Thyroid gland (tissue), 4 donors: ENCODE data around the gene PIK3CD. TPM values are rescaled to one million over a fixed set of nuclear protein-coding genes. Genes with fewer than 3 reads are reported as not detected.
A peak's percentile ranks its signal among the peaks of the same experiment; 100 is the strongest.
"Not testable (repeated sequence)": the region's sequence is repeated elsewhere in the genome, so short reads cannot be mapped to it uniquely, and the experiment has no call there.

ENCODE experiments used
- DNase-seq, 2 donors: peaks; one replicate each; pipeline ENCODE4 v3.0.0-alpha.2; 2019
- H3K27ac ChIP-seq, 3 donors: fragments of 200-600 bp; sonication (generic); 1 replicate in 2 of 3; 2 replicates in 1 of 3; pipeline ENCODE4 v1.5.1; 2016 to 2019; ENCODE audit warnings: mild to moderate bottlenecking in 1 of 3, moderate library complexity in 1 of 3
- H3K27me3 ChIP-seq: fragments of 200-600 bp; sonication (generic); one replicate; pipeline ENCODE4 v1.5.1; 2019
- H3K36me3 ChIP-seq, 2 donors: fragments of 200-600 bp; sonication (generic); one replicate each; pipeline ENCODE4 v1.5.1; 2016 to 2019
- H3K4me1 ChIP-seq, 2 donors: fragments of 200-600 bp; sonication (generic); one replicate each; pipeline ENCODE4 v1.5.1; 2017 to 2019
- H3K4me3 ChIP-seq, 3 donors: fragments of 200-600 bp; sonication (generic); replicated peaks in 1 of 3; 1 replicate in 2 of 3; 2 replicates in 1 of 3; pipeline ENCODE4 v1.5.1; 2016; ENCODE audit warnings: mild to moderate bottlenecking in 1 of 3
- H3K9me3 ChIP-seq: fragments of 200-600 bp; sonication (generic); one replicate; pipeline ENCODE4 v1.5.1; 2017
- POLR2A ChIP-seq, 2 donors: fragments of 450-650 bp; IDR thresholded peaks; one replicate each; pipeline ENCODE4 v1.6.1; 2017; ENCODE audit warnings: antibody characterized with exemption in 2 of 2, mild to moderate bottlenecking in 2 of 2, moderate library complexity in 1 of 2
- WGBS, 2 donors: methylation state at CpG; one replicate each; pipeline ENCODE4 v1.1.5; 2017; 5-methylcytosine and 5-hydroxymethylcytosine counted together
- intact Hi-C: fragments of 100-400 bp; cut with DNase I; formaldehyde crosslinking; loops from one replicate; pipeline ENCODE4 v1.15.1; 2023
- total RNA-seq, 4 donors: library from RNA; depleted of rRNA; stranded (reverse); fragments of >200 nt; gene quantifications; one replicate each; pipeline ENCODE4 v1.2.3, GENCODE V29; 2016
- TF ChIP-seq, protein P1 (sequence below), 6 experiments: fragments of 200-600 bp in 3 of 6; fragments of 450-650 bp in 3 of 6; sonication (generic) in 3 of 6; IDR thresholded peaks; one replicate each; pipeline ENCODE4 v1.5.1; 2016 to 2019; ENCODE audit warnings: antibody characterized with exemption in 6 of 6, mild to moderate bottlenecking in 2 of 6, inconsistent platforms in 1 of 6, moderate library complexity in 1 of 6

The PIK3CD gene
- total RNA-seq, 4 donors from 2014 or later, result 5.9 to 9.5 (median 7.7) TPM

DNA sequence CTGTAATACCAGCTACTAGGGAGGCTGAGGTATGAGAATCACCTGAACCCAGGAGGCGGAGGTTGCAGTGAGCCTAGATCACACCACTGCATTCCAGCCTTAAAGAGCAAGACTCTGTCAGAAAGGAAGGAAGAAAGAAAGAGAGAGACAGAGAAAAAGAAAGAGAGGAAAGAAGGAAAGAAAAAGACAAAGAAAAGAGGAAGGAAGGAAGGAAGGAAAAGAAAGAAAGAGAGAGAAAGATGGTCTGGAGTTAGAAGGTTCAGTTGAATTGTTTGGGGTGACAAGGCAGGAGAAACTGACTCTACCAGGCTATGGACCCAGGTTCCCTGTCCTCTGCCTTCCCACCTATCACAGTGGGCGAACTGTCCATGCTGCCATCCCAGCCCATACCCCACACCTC, 27.4 kb upstream of the PIK3CD start:
- WGBS, 2 donors, result 94 to 95% methylated on average over 2 of the region's 2 CpGs
- no peaks in the 10 kb centered on the region for H3K9me3 ChIP-seq
- intact Hi-C loops, result no loop called here
- no peak for DNase-seq
- no peak for TF ChIP-seq POLR2A (IDR thresholded peaks at IDR 0.05)
- TF ChIP-seq, protein P1, sequence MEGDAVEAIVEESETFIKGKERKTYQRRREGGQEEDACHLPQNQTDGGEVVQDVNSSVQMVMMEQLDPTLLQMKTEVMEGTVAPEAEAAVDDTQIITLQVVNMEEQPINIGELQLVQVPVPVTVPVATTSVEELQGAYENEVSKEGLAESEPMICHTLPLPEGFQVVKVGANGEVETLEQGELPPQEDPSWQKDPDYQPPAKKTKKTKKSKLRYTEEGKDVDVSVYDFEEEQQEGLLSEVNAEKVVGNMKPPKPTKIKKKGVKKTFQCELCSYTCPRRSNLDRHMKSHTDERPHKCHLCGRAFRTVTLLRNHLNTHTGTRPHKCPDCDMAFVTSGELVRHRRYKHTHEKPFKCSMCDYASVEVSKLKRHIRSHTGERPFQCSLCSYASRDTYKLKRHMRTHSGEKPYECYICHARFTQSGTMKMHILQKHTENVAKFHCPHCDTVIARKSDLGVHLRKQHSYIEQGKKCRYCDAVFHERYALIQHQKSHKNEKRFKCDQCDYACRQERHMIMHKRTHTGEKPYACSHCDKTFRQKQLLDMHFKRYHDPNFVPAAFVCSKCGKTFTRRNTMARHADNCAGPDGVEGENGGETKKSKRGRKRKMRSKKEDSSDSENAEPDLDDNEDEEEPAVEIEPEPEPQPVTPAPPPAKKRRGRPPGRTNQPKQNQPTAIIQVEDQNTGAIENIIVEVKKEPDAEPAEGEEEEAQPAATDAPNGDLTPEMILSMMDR (IDR thresholded peaks at IDR 0.05), result no peak
- no peaks in the 10 kb centered on the region for H3K4me1 ChIP-seq
- H3K4me3 ChIP-seq, result no peak overlapping the region
- no peaks in the 10 kb centered on the region for H3K27me3 ChIP-seq
- no peaks in the 10 kb centered on the region for H3K36me3 ChIP-seq
- H3K27ac ChIP-seq, result no peak overlapping the region

DNA sequence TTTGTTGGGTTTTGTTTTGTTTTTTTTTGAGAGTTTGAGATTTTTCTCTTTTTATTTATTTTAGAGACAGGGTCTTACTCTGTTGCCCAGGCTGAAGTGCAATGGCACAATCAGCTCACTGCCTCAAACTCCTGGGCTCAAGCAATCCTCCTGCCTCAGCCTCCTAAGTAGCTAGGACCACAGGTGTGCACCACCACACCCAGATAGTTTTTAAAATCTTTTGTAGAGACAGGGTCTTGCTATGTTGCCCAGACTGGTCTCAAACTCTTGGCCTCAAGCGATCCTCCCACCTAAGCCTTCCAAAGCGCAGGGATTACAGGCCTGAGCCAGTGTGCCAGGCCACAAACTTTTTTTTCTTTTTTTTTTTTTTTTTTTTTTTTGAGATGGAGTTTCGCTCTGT, 26.5 kb upstream of the PIK3CD start:
- not testable (repeated sequence) for DNase-seq
- 96 to 97% methylated on average over 3 of the region's 3 CpGs for WGBS, 2 donors
- intact Hi-C loops, result loop anchor here (5.0 kb wide), 1 partner anchor 92 kb away; no protein-coding TSS in a partner anchor

DNA sequence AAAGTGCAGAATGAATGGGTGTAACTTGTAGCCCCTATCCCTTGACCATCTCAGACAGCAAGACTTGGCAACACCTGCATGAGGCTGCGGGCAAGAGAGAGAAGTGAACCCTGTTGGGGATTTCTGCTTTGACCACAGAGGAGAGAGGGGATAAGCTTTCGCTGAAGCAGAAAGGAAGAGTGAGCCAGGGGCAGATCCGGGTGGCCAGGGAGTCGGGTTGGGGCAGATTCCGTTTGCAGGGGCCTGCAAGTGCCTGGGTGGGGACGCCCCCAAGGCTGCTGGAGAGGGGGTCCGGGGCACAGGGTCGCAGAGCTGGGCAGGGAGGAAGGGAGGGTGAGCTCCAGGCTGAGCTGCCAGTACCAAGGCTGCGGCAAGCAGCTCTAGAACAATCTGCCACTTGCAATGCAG, 25.3 kb upstream of the PIK3CD start:
- Histone ChIP-seq H3K27me3 (no peaks in the 10 kb centered on the region), H3K36me3 (no peaks in the 10 kb centered on the region), H3K4me1 (no peaks in the 10 kb centered on the region), H3K9me3 (no peaks in the 10 kb centered on the region), H3K4me3 (no peak overlapping the region), H3K27ac (no peak overlapping the region)
- TF ChIP-seq POLR2A (IDR thresholded peaks at IDR 0.05), result no peak
- TF ChIP-seq, protein P1 (IDR thresholded peaks at IDR 0.05), result no peak
- 76 to 83% methylated on average over 9 of the region's 9 CpGs for WGBS, 2 donors
- intact Hi-C loops, result loop anchor here (2.0 to 5.0 kb wide), 2 partner anchors 91 to 241 kb away; no protein-coding TSS in a partner anchor
- DNase-seq, result no peak

More for the DNA sequence above, 26.5 kb upstream of the PIK3CD start:
- not testable (repeated sequence) for H3K27ac ChIP-seq, H3K36me3 ChIP-seq, H3K4me3 ChIP-seq, H3K27me3 ChIP-seq, H3K9me3 ChIP-seq, H3K4me1 ChIP-seq

- Histone ChIP-seq H3K4me3 (no peak overlapping the region), H3K27ac (no peak overlapping the region), H3K36me3 (no peaks in the 10 kb centered on the region), H3K9me3 (no peaks in the 10 kb centered on the region), H3K4me1 (no peaks in the 10 kb centered on the region), H3K27me3 (no peaks in the 10 kb centered on the region)
- intact Hi-C loops, result loop anchor here (5.0 kb wide), 1 partner anchor 89 kb away; no protein-coding TSS in a partner anchor
- 74 to 75% methylated on average over 15 to 17 of the region's 23 CpGs for WGBS, 2 donors
- TF ChIP-seq POLR2A (IDR thresholded peaks at IDR 0.05), result no peak
- TF ChIP-seq, protein P1 (IDR thresholded peaks at IDR 0.05), result no peak
- DNase-seq, result no peak
Measured at GRCh38 chr1:9628541-9629444, 22.7 kb upstream of the PIK3CD start.

- DNase-seq, result peak in 1 of 2 donors; percentile 18
- TF ChIP-seq POLR2A (IDR thresholded peaks at IDR 0.05), result no peak
- TF ChIP-seq, protein P1 (IDR thresholded peaks at IDR 0.05), result no peak
- no peak overlapping the region for H3K27ac ChIP-seq
- H3K4me3 ChIP-seq, result no peak overlapping the region
- no peaks in the 10 kb centered on the region for H3K27me3 ChIP-seq
- no peaks in the 10 kb centered on the region for H3K9me3 ChIP-seq
- intact Hi-C loops, result loop anchor here (5.0 kb wide), 1 partner anchor 88 kb away; no protein-coding TSS in a partner anchor
- no peaks in the 10 kb centered on the region for H3K4me1 ChIP-seq
- no peaks in the 10 kb centered on the region for H3K36me3 ChIP-seq
- WGBS, 2 donors, result 43 to 62% methylated on average over 16 to 29 of the region's 29 CpGs
Measured at GRCh38 chr1:9629445-9630201, 21.9 kb upstream of the PIK3CD start.
